ENCODE results near the gene WWC2.

Gene WWC2

DNA sequence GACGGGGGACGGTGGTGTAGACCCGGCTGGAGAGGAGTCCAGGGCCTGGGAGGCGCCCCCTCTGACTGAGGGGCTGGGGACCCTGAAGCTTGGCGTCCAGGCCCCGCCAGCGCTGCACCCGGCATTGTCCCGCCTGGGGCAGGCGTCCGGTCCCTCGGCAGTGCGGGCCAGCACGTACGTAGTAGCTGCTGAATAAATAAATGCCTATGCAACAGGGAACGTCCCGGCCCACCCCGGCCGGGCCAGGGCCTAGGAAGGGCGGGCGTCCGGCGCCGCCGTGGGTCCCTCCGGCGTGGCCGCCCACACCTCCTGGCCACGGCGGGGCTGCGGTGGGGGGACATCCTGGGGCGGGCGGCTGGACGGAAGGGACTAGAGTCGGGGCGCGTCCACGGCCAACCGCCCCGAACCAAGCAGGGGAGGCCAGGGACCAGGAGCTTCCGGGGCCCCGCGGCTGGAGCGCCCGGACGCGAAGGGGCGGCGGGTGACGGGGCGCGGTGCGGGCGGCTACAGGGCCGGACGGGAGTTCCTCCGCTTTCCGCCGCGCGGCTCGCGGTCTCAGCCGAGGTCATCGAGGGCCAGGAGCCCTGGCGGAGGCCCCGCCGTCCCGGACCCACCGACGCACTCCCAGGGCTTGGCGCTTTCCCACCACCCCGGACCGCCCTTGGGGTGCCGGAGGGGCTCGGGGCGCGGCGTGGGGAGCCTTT, 886 bp upstream of the WWC2 start:
- peak overlapping the region; percentile 99 for H3K27ac Mint-ChIP-seq
- no peaks in the 10 kb centered on the region for H3K36me3 Mint-ChIP-seq (ENCODE audit: low read depth)
- H3K27me3 Mint-ChIP-seq (ENCODE audit: low read depth, poor library complexity): no peaks in the 10 kb centered on the region
- TF ChIP-seq, protein P1, sequence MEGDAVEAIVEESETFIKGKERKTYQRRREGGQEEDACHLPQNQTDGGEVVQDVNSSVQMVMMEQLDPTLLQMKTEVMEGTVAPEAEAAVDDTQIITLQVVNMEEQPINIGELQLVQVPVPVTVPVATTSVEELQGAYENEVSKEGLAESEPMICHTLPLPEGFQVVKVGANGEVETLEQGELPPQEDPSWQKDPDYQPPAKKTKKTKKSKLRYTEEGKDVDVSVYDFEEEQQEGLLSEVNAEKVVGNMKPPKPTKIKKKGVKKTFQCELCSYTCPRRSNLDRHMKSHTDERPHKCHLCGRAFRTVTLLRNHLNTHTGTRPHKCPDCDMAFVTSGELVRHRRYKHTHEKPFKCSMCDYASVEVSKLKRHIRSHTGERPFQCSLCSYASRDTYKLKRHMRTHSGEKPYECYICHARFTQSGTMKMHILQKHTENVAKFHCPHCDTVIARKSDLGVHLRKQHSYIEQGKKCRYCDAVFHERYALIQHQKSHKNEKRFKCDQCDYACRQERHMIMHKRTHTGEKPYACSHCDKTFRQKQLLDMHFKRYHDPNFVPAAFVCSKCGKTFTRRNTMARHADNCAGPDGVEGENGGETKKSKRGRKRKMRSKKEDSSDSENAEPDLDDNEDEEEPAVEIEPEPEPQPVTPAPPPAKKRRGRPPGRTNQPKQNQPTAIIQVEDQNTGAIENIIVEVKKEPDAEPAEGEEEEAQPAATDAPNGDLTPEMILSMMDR (IDR thresholded peaks at IDR 0.05): no peak
- DNase-seq: peak; percentile 73
- H3K4me3 Mint-ChIP-seq: peak overlapping the region; percentile 93
- no peaks in the 10 kb centered on the region for H3K9me3 Mint-ChIP-seq
- H3K4me1 Mint-ChIP-seq: peaks cover 62% of the 10 kb centered on the region

DNA sequence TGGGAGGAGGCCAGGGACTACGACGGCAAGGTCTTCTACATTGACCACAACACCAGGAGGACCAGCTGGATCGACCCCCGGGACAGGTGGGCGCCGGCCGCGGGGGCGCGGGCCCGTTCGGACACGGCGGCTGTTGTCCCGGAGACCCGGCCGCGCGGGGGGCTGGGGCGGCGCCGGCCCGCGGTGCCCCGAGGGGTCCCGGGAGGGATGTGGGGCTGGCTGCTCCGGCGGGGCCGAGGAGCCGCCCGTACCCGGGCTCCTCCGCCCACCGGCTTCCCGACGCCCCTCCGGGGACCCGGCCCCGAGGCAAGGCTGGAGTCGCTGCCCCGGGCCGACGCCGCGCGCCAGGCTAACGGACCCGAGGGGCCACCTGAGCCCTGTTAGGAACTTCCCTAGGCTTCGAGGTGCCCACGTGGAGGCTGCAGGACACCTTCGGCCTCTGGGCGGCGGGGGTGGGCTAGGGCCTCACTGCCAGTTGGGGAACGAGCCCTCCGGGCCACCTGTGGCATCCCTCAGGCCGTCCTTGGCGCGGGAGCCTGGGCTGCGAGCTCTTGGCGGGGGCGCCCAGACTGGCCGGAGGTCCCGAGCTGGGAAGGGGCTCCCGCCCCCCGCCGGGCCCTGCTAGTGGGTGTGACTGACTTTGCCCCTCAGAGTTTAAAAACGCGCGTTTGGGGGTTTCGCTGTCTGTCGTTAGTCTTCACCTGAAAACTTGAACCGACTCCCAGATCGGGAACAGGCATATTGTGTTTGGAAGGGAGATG, 660 bp downstream of the WWC2 start:
- TF ChIP-seq, protein P1 (IDR thresholded peaks at IDR 0.05): no peak
- Mint-ChIP-seq H3K36me3 (ENCODE audit: low read depth) (peaks cover 5% of the 10 kb centered on the region), H3K4me3 (peak overlapping the region; percentile 91), H3K4me1 (peaks cover 60% of the 10 kb centered on the region), H3K27ac (peak overlapping the region; percentile 59), H3K9me3 (no peaks in the 10 kb centered on the region), H3K27me3 (ENCODE audit: low read depth, poor library complexity) (no peaks in the 10 kb centered on the region)
- DNase-seq: peak; percentile 69

DNA sequence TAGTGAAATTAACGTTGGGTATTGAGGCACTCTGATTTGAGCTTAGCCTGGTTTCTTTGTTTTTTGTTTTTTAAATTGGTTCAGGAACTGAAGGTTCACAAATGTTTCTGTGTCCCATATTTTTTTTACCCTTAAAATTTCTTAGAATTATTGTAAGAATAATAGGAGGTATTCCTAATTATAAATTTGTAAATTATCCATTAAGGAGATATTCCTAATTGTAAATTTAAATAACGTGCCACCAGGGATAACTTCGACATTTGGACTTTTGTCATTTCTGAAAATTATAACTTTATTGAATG, 1.2 kb downstream of the WWC2 start:
- no peaks in the 10 kb centered on the region for H3K9me3 Mint-ChIP-seq
- no peak for DNase-seq
- peaks cover 54% of the 10 kb centered on the region for H3K4me1 Mint-ChIP-seq

DNA sequence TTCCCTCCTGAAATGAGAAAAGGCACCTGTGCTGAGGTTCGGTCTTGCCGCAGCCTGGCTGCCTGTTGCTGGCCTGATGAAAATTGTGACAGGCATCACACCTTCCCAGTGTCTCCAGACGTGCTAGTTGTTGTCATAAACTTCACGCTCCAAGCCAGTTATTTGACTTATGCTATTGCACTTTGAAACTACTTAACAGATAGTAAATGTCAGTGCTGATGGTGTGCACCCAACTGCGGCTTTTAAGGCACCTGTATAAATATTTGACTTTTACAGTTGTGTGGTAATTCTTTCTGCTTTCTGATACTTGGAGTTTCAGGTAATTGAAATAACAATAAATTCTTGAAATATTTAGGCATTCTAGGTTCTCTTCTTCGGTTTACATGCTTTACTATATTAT, 1.8 kb downstream of the WWC2 start:
- H3K4me1 Mint-ChIP-seq: peaks cover 50% of the 10 kb centered on the region
- H3K36me3 Mint-ChIP-seq (ENCODE audit: low read depth): peaks cover 5% of the 10 kb centered on the region
- no peaks in the 10 kb centered on the region for H3K9me3 Mint-ChIP-seq
- DNase-seq: no peak
- H3K27me3 Mint-ChIP-seq (ENCODE audit: low read depth, poor library complexity): no peaks in the 10 kb centered on the region
- TF ChIP-seq, protein P1 (IDR thresholded peaks at IDR 0.05): no peak
- H3K27ac Mint-ChIP-seq: peak overlapping the region; percentile 54
- peak overlapping the region; percentile 91 for H3K4me3 Mint-ChIP-seq

More for the DNA sequence above, 1.2 kb downstream of the WWC2 start:
- Mint-ChIP-seq H3K36me3 (ENCODE audit: low read depth) (peaks cover 5% of the 10 kb centered on the region), H3K4me3 (peak overlapping the region; percentile 91), H3K27ac (peak overlapping the region; percentile 59), H3K27me3 (ENCODE audit: low read depth, poor library complexity) (no peaks in the 10 kb centered on the region)
- TF ChIP-seq, protein P1 (IDR thresholded peaks at IDR 0.05): no peak

DNA sequence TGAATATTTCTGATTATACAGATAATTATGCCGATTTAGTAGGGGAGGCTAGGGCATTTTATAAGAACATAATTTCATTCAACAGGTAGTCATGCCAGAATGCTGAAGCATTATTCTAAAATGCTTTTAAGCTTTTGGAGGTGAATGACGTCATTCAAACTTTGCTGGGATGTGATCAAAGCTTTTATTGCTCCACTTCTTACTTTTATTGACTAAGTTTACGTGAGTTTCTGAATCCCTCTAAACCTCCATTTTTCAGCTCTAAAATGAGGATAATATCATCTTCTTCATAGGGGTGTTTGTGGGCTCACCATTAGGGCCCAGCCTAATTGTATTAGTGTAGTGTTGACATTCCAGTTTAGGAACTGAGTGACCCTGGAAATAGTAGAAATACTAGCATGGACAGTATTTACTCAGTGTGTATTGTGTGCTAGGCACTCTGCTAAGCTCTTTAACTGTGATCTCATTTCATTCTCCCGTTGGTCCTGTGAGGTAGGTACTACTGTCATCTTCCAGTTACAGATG, 3.0 kb downstream of the WWC2 start:
- H3K36me3 Mint-ChIP-seq (ENCODE audit: low read depth): peaks cover 13% of the 10 kb centered on the region
- DNase-seq: no peak
- peak overlapping the region; percentile 97 for H3K27ac Mint-ChIP-seq
- peak overlapping the region; percentile 91 for H3K4me3 Mint-ChIP-seq
- H3K4me1 Mint-ChIP-seq: peaks cover 45% of the 10 kb centered on the region
- peaks cover 3% of the 10 kb centered on the region for H3K9me3 Mint-ChIP-seq
- TF ChIP-seq, protein P1 (IDR thresholded peaks at IDR 0.05): no peak
- H3K27me3 Mint-ChIP-seq (ENCODE audit: low read depth, poor library complexity): peaks cover 2% of the 10 kb centered on the region

Data from nephron progenitor cell (in vitro differentiated cells).